HG03378 (cell line): ENCODE results near the gene PPRC1.

Source experiments
- ATAC-seq: cut with Tn5 transposase; IDR thresholded peaks from one replicate; pipeline ENCODE4 v1.9.1; 2021; ENCODE audit warnings: mild to moderate bottlenecking, moderate library complexity; ENCODE audit not compliant: unreplicated experiment

Gene PPRC1

DNA sequence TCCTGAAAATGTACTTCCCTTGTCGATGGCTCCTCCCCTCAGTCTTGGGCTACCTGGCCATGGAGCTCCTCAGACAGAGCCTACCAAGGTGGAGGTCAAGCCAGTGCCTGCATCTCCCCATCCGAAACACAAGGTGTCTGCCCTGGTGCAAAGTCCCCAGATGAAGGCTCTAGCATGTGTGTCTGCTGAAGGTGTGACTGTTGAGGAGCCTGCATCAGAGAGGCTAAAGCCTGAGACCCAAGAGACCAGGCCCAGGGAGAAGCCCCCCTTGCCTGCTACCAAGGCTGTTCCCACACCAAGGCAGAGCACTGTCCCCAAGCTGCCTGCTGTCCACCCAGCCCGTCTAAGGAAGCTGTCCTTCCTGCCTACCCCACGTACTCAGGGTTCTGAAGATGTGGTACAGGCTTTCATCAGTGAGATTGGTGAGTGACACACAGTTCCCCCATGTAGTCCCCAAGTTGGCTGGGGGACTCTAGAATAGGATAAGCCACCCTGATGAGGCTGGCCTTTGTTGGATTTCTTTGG lies 8.8 kb downstream of the PPRC1 start:
- ATAC-seq = no peak

DNA sequence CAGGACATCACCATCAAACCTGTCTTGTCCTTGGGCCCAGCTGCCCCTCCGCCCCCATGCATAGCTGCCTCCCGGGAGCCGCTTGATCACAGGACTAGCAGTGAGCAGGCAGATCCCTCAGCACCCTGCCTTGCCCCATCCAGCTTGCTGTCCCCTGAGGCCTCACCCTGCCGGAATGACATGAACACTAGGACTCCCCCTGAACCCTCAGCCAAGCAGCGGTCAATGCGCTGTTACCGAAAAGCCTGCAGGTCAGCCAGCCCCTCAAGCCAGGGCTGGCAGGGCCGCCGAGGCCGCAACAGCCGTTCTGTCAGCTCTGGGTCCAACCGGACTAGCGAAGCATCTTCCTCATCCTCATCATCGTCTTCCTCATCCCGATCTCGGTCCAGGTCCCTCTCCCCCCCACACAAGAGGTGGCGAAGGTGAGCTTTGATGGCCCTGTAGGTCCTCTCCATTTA lies 14.2 kb downstream of the PPRC1 start:
- ATAC-seq = no peak

DNA sequence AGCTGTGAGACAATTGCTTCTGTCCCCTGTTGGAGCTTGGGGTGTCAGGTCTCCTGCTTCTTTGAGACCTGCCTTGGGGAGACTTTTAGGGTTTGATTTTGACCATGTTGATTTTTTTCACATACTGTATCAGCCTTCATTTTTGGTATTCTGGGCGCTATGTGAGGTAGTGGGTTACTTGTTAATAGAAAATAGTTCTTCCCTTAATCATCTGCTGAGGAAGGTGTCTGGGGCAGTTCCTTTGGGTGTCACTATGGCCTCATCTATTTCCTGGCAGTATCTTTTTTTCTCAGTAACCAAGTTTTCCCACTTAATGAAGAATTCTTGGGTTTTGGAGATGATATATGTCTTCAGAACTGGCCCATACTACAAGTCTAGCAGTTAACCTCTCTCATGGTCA lies 14.7 kb downstream of the PPRC1 start:
- no peak for ATAC-seq

DNA sequence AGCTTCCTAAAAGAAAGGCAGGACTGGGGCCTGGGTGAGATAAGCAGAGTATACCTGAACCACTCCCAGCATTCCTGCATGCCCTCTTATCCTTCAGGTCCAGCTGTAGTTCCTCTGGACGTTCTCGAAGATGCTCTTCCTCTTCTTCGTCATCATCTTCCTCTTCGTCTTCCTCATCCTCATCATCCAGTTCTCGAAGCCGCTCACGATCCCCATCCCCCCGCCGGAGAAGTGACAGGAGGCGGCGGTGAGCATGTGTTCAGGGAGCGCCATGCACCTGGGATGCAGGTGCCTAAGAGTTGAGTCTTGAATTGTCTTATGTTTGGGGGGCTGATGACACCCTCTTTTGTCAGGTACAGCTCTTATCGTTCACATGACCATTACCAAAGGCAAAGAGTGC lies 15.4 kb downstream of the PPRC1 start:
- no peak for ATAC-seq

DNA sequence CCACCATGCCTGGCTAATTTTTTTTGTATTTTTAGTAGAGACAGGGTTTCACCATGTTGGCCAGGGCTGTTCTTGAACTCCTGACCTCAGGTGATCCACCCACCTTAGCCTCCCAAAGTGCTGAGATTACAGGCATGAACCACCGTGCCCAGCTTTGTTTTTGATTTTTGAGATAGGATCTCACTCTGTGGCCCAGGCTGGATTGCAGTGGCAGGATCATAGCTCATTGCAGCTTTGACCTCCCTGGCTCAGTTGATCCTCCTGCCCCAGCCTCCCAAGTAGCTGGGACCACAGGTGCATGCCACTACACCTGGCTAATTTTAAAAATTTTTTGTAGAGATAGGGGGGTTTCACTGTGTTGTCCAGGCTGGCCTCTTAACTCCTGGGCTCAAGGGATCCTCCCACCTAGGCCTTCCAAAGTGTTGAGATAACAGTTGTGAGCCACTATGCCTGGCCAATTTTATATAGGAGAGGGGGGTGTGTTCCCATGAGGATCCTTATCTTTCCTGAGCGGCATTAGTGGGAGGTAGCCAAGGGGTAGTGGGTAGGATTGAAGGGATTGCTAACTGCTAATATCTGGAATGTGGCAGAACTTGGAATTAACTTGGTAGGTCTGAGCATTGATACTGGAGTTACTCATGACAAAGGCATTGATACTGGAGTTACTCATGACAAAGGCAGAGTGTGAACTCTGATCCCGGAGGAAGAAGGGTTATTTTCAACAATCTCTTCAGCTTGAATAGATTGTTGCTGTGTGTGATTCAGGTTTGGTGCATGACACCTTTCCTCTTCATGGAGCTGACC lies 18.3 kb downstream of the PPRC1 start:
- no peak for ATAC-seq

DNA sequence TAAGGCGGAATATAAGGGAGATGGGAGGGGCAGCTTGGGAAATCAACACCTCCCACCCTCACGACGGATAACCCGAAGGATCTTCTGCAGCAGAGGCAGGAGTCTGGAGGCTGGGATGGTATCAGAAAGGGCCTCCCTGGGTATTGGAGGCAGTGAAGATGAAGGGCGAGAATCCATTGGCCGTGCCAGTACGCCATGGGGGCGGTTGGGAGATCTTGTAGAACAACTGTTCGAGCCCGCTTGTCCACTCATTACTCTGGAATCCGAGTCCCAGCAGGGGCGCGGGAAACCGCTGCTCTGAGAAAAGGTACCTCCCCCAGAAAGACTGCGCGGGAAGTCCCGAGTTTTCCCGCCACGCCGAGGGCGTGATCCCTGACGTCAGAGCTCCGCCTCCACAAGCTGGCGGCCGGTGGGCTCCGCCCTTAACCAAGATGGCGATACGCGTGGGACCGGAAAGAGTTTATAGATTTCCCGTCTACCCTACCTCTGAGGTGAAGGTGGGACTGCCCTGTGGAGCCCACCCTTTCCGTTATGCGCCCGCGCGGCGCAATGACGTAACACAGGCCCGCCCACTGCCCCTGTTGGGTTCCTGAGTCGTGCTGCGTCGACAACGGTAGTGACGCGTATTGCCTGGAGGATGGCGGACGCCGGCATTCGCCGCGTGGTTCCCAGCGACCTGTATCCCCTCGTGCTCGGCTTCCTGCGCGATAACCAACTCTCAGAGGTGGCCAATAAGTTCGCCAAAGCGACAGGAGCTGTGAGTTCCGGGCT lies 19.1 kb downstream of the PPRC1 start, which contains the start of gene NOLC1:
Gene NOLC1, plus strand, starts transcription at position 616 of the 771 bp plus-strand sequence. Its CDS starts 22 bp downstream, at position 638.
- ATAC-seq = peak; percentile 91

DNA sequence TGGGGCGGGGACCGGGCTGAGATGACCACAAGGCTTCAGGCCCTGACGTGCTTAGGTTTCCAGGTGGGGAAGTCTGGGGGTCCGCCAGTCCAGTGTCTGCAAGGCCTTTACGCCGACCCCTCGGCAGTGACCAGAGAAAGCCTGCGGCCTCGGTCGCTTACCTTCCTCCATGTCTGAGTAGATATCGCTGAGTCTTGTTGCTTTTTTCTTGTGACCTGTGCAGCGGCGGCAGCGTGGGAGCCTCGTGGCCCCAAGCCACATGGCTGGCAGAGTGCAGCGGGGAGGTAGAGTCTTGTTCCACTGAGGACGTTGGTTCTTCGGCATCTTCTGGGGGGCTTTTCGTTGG lies 19.7 kb downstream of the PPRC1 start:
- ATAC-seq = no peak

DNA sequence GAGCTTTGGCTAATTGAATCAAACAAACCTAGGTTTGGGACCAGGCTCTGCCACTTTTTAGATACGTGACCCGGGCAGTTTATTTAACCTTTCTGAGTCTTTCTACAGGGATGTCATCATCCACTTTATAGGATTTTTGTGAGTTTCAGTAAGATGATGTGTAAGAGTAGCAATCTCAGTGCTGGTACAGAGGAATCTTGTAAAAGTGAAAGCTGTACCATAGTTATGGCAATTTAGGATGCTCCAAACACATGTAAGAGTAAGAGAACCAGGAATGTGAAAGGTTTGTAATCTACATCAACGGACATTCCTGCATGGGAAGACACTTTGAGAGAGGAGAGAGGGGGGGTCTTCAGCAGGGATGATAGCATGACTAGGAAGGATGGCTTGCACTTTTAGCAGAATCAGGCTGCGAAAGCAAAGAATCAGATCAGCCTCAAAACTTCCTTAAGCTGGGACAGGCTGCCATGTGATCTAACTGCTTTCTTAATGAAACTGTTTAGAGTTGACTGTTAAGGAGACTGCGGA lies 20.3 kb downstream of the PPRC1 start:
- no peak for ATAC-seq

DNA sequence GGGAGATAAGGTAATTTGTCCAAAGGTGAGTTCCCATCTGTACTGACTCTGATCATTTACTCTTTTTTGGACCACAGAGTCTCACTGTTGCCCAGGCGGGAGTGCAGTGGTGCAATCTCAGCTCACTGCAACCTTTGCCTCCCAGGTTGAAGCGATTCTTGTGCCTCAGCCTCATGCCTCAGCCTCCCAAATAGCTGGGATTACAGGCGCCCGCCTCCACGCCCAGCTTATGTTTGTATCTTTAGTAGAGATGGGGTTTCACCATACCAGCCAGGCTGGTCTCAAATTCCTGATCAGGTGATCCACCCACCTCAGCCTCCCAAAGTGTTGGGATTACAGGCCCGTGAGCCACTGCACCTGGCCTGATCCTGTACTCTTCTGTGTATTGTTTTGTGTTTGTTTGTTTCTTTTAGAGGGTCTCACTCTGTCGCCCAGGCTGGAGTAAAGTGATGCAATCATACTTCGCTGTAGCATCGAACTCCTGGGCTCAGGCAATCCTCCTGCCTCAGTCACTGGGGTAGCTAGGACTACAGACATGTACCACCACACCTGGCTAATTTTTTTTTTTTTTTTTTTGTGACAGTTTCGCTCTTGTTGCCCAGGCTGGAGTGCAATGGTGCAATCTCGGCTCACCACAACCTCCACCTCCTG lies 21.8 kb downstream of the PPRC1 start:
- no peak for ATAC-seq

DNA sequence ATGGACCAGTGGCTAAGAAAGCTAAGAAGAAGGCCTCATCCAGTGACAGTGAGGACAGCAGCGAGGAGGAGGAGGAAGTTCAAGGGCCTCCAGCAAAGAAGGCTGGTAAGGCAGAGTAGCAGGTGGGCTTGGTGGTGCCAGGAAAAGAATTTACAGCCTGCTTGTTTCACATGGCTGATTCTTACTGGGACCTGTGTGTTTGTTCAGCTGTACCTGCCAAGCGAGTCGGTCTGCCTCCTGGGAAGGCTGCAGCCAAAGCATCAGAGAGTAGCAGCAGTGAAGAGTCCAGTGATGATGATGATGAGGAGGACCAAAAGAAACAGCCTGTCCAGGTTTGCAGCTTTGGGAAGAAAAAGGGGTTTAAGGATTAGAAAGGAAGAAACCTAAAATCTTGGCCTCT lies 24.4 kb downstream of the PPRC1 start:
- no peak for ATAC-seq

DNA sequence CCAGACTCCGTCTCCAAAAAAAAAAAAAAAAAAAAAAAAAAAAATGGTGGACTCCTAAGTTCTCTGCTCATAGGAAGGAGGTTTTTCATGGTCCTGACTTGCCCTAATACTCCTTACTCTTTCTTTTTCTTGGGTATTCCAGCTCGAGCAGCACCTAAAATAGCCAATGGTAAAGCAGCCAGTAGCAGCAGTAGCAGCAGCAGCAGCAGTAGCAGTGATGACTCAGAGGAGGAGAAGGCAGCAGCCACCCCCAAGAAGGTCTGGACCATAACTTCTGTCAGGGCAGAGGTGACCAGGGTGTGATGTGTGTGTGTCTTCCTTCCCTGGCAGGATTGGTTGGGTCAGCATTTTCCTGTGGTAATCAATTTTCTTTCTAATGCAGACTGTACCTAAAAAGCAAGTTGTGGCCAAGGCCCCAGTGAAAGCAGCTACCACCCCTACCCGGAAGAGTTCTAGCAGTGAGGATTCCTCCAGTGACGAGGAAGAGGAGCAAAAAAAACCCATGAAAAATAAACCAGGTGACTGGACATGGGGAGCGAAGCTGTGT lies 26.3 kb downstream of the PPRC1 start:
- no peak for ATAC-seq

DNA sequence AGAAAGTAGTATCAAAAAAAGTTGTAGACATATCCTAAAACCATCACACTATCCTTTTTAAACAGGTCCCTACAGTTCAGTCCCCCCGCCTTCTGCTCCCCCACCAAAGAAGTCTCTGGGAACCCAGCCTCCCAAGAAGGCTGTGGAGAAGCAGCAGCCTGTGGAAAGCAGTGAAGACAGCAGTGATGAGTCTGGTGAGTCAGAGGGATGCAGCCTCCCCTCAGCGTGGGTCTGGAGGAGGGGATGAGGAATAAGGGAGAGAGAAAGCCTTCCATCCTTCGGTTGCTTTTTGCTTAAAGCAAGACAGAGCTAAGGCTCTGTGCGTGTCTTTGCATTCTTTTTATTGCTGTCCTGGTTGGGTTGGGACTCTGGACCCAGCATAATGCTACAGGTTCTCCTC lies 27.0 kb downstream of the PPRC1 start:
- no peak for ATAC-seq

DNA sequence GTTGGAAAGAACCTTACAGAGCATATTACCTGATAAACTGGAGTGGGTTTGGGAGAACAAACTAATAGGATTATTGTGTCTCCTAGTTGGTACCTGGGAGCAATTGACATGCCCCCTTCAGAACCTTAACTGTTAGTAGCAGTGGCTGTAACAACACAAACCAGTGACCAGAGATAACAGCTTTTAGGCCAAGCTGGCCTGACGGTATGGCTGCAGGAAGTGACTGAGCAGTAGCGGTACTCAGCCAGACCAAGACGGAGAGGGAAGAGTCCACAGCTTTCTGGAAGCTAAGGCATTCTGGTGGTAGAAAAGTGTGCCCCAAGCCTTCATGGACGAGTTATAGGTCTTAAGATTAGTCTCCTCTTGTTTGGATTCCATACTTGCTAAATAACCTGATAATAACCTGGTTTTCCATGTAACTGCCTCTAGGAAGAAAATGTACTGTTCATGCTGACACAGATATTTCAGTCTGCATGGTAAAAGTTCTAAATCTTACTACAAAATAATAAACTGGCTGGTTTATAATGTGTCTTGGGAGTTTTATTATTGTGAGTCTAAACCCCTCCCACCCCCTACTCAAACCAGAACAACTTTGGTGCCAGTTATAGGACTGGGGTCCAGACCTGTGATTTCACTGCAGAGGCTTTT lies 30.6 kb downstream of the PPRC1 start:
- ATAC-seq = no peak

DNA sequence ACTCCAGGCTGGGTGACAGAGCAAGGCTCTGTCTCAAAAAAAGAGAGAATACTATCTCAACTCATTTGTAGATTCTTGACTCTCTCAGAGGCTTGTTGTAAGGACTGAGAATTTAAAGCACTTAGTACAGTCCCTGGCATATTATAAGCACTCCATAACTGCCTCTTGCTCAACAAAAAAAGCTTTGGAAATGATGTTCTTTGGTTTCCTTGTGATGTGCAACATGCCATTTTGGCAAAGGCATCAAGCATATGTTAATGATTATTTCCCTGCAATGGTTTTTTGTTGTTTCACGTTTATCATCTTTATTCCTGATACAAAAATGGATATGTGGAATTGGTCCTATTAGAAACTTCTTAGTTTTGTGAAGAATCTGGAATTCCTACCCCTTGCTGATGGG lies 35.0 kb downstream of the PPRC1 start:
- no peak for ATAC-seq

DNA sequence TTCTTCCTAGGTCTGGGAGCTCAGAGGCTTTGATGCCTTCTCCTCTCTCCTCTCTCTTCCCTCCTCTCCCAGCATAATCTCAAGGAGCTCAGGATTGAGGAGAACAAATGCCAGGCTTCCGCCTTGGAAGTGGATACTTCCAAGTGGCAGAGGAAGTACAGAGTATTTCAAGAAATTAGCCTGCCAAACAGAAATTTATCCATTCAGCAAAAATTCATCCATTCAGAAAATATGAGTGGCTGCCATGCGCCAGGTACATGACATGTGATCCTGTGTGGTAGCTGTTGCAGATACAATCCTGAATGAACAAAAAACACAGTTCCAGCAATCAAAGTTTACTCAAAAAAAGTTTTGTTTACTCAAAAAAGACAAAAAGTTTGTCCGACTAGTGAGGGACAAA lies 37.8 kb downstream of the PPRC1 start:
- no peak for ATAC-seq

DNA sequence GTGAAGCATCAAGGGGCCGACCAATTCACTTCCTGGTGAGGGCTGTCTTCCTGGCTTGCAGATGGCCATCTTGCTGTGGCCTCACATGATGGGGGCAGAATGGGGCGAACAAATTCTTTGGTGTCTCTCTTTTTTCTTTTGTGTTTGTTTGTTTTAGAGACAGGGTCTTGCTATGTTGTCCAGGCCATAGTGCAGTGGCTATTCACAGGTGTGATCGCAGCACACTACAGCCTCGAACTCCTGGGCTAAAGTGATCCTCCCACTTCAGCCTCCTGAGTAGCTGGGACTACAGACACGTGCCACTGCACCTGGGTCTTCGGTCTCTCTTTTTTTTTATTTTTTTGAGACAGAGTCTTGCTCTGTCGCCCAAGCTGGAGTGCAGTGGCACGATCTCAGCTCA lies 39.4 kb downstream of the PPRC1 start:
- no peak for ATAC-seq

DNA sequence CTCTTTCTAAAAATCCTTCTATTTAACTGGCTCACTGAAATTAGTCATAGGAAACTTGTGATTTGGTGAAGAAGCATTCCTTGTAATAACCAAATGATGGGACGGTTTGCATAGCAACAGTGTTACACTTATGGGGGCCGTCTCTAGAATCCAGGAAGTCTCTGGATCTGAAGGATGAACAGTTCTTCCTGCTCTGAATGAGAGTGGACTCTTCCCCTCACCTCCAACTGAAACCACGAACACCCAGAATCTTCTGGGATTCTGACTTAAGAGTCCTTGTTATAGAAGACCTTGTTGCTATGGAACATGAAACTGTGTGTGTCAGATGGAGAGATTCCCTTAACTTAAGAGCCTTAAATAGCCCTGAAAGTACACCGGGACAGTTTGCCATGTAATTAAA lies 42.6 kb downstream of the PPRC1 start:
- no peak for ATAC-seq

DNA sequence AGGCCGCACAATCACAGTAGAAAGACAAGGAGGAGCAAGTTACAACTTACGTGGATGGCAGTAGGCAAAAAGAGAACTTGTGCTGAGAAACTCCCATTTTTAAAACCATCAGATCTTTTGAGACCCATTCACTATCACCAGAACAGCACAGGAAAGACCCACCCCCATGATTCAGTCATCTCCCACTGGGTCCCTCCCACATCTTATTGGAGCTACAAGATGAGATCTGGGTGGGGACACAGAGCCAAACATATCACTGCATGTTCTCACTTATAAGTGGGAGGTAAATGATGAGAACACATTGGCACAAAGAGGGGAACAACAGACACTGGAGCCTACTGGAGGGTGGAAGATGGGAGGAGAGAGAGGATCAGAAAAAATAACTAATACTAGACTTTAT lies 51.8 kb downstream of the PPRC1 start:
- no peak for ATAC-seq

DNA sequence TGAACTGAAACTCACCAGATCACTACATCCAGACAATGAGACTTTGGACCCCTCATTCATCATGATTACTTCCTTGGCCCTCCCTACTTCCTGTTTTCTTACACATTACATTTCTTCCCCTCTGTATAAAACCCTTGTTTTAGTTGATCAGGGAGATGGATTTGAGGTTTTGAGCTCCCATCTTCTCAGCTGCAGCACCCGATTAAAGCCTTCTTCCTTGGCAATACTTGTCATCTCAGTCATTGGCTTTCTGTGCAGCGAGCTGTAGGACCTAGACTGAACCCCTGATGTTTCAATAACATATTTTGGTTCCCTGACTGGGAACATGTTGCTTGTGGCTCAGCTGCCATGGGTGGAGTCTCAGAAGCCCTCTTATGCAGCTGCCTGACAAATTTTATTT lies 52.4 kb downstream of the PPRC1 start:
- no peak for ATAC-seq

DNA sequence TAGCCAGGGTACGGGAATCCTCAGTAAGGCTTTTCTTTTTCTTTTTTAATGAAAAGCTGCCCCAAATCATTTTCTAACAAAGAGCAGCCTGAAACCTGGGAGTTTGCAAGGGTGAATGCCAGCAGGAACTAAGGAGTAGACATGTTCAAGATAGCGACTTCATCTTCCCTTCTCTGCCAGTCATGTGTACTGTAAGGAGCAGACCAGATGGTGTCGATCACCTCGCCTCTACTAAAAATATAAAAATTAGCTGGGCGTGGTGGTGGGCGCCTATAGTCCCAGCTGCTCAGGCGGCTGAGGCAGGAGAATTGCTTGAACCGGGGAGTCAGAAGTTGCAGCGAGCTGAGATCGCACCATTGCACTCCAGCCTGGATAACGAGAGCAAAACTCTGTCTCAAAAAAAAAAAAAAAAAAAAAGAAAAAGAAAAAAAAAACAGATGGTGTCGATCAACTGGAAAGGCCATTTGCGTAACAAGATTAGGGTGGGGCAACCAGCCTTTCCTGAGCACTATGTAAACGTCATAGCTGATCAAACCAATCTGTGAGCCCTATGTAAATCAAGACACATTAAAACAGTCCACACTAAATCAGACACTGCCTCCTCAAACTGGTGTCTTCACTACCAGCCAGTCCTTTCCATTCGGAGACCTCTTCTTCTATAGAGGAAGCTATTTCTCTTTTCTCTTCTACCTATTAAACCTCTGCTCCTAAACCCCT lies 53.1 kb downstream of the PPRC1 start:
- no peak for ATAC-seq
